ENCODE results near the gene CEMP1. TPM values are rescaled to one million over a fixed set of nuclear protein-coding genes. Genes with fewer than 3 reads are reported as not detected.
A peak's percentile ranks its signal among the peaks of the same experiment; 100 is the strongest.

The CEMP1 gene
- total and polyA plus RNA-seq, 10 of the 15 experiments (the other 5 are each of a cell fraction or from before 2014, with no cell fraction given) = 0.05 to 8.2 (median 1.5) TPM; not detected in 5

DNA sequence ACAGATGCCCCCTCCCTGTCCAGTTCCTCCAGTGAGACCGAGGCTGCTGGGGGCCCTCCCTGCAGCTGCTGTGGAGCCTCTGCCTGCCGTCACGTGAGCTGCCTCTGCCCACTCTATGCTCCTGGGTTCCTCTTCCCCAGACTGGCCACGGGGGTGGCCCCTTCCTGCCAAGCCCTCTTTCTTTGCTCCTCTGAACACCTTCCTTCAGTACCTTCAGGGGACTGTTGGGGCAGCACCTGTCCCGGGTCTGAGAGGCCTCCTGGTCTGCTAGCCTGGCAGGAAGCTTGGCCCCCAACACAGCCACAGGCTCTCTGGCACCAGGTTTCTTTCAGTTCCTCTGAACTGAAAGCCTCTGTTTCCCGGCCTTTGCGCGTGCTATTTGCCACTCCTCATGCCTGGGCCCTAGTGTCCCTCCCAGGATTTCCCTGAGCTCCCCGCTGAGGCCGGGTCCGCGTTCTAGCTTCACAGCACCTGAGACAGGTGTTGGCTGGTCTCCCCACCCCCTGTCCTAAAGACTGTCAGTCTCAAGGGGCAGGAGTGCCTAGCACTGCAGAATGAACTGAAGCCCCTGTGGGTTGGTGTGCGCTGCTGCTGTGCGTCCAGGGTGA is 24.1 kb downstream of the CEMP1 start (continued):
- TF ChIP-seq, protein P1, sequence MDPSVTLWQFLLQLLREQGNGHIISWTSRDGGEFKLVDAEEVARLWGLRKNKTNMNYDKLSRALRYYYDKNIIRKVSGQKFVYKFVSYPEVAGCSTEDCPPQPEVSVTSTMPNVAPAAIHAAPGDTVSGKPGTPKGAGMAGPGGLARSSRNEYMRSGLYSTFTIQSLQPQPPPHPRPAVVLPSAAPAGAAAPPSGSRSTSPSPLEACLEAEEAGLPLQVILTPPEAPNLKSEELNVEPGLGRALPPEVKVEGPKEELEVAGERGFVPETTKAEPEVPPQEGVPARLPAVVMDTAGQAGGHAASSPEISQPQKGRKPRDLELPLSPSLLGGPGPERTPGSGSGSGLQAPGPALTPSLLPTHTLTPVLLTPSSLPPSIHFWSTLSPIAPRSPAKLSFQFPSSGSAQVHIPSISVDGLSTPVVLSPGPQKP (IDR thresholded peaks at IDR 0.05; ENCODE audit: low read depth, low read length) = no peak
- TF ChIP-seq, protein P2, sequence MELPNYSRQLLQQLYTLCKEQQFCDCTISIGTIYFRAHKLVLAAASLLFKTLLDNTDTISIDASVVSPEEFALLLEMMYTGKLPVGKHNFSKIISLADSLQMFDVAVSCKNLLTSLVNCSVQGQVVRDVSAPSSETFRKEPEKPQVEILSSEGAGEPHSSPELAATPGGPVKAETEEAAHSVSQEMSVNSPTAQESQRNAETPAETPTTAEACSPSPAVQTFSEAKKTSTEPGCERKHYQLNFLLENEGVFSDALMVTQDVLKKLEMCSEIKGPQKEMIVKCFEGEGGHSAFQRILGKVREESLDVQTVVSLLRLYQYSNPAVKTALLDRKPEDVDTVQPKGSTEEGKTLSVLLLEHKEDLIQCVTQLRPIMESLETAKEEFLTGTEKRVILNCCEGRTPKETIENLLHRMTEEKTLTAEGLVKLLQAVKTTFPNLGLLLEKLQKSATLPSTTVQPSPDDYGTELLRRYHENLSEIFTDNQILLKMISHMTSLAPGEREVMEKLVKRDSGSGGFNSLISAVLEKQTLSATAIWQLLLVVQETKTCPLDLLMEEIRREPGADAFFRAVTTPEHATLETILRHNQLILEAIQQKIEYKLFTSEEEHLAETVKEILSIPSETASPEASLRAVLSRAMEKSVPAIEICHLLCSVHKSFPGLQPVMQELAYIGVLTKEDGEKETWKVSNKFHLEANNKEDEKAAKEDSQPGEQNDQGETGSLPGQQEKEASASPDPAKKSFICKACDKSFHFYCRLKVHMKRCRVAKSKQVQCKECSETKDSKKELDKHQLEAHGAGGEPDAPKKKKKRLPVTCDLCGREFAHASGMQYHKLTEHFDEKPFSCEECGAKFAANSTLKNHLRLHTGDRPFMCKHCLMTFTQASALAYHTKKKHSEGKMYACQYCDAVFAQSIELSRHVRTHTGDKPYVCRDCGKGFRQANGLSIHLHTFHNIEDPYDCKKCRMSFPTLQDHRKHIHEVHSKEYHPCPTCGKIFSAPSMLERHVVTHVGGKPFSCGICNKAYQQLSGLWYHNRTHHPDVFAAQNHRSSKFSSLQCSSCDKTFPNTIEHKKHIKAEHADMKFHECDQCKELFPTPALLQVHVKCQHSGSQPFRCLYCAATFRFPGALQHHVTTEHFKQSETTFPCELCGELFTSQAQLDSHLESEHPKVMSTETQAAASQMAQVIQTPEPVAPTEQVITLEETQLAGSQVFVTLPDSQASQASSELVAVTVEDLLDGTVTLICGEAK (IDR thresholded peaks at IDR 0.05; ENCODE audit: borderline replicate concordance) = 0 out of 2 replicates have a peak, but pooled peaks have one; percentile 2
- TF ChIP-seq STAT1 (conservative IDR thresholded peaks at IDR 0.05) (no peak), RUNX3 (IDR thresholded peaks at IDR 0.05; ENCODE audit: low read length) (no peak; the same call in 1 of the 2 replicates), FOXK2 (IDR thresholded peaks at IDR 0.05) (no peak), RAD51 (IDR thresholded peaks at IDR 0.05) (peak; percentile 92), HDAC2 (IDR thresholded peaks at IDR 0.05) (no peak), MTA2 (IDR thresholded peaks at IDR 0.05; ENCODE audit: low read depth) (no peak), SP1 (IDR thresholded peaks at IDR 0.05; ENCODE audit: low read depth, low read length) (no peak), MXI1 (IDR thresholded peaks at IDR 0.05; ENCODE audit: low read depth, low read length) (peak; percentile 31; the same call in 1 of the 2 replicates), KDM1A (IDR thresholded peaks at IDR 0.05; ENCODE audit: borderline replicate concordance) (no peak), SIX5 (IDR thresholded peaks at IDR 0.05; ENCODE audit: low read depth, low read length, severe bottlenecking) (no peak)
- TF ChIP-seq, protein P3, sequence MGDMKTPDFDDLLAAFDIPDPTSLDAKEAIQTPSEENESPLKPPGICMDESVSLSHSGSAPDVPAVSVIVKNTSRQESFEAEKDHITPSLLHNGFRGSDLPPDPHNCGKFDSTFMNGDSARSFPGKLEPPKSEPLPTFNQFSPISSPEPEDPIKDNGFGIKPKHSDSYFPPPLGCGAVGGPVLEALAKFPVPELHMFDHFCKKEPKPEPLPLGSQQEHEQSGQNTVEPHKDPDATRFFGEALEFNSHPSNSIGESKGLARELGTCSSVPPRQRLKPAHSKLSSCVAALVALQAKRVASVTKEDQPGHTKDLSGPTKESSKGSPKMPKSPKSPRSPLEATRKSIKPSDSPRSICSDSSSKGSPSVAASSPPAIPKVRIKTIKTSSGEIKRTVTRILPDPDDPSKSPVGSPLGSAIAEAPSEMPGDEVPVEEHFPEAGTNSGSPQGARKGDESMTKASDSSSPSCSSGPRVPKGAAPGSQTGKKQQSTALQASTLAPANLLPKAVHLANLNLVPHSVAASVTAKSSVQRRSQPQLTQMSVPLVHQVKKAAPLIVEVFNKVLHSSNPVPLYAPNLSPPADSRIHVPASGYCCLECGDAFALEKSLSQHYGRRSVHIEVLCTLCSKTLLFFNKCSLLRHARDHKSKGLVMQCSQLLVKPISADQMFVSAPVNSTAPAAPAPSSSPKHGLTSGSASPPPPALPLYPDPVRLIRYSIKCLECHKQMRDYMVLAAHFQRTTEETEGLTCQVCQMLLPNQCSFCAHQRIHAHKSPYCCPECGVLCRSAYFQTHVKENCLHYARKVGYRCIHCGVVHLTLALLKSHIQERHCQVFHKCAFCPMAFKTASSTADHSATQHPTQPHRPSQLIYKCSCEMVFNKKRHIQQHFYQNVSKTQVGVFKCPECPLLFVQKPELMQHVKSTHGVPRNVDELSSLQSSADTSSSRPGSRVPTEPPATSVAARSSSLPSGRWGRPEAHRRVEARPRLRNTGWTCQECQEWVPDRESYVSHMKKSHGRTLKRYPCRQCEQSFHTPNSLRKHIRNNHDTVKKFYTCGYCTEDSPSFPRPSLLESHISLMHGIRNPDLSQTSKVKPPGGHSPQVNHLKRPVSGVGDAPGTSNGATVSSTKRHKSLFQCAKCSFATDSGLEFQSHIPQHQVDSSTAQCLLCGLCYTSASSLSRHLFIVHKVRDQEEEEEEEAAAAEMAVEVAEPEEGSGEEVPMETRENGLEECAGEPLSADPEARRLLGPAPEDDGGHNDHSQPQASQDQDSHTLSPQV (IDR thresholded peaks at IDR 0.05) = no peak
- TF ChIP-seq, protein P4, sequence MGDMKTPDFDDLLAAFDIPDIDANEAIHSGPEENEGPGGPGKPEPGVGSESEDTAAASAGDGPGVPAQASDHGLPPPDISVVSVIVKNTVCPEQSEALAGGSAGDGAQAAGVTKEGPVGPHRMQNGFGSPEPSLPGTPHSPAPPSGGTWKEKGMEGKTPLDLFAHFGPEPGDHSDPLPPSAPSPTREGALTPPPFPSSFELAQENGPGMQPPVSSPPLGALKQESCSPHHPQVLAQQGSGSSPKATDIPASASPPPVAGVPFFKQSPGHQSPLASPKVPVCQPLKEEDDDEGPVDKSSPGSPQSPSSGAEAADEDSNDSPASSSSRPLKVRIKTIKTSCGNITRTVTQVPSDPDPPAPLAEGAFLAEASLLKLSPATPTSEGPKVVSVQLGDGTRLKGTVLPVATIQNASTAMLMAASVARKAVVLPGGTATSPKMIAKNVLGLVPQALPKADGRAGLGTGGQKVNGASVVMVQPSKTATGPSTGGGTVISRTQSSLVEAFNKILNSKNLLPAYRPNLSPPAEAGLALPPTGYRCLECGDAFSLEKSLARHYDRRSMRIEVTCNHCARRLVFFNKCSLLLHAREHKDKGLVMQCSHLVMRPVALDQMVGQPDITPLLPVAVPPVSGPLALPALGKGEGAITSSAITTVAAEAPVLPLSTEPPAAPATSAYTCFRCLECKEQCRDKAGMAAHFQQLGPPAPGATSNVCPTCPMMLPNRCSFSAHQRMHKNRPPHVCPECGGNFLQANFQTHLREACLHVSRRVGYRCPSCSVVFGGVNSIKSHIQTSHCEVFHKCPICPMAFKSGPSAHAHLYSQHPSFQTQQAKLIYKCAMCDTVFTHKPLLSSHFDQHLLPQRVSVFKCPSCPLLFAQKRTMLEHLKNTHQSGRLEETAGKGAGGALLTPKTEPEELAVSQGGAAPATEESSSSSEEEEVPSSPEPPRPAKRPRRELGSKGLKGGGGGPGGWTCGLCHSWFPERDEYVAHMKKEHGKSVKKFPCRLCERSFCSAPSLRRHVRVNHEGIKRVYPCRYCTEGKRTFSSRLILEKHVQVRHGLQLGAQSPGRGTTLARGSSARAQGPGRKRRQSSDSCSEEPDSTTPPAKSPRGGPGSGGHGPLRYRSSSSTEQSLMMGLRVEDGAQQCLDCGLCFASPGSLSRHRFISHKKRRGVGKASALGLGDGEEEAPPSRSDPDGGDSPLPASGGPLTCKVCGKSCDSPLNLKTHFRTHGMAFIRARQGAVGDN (IDR thresholded peaks at IDR 0.05) = peak; percentile 64
- TF ChIP-seq, protein P5, sequence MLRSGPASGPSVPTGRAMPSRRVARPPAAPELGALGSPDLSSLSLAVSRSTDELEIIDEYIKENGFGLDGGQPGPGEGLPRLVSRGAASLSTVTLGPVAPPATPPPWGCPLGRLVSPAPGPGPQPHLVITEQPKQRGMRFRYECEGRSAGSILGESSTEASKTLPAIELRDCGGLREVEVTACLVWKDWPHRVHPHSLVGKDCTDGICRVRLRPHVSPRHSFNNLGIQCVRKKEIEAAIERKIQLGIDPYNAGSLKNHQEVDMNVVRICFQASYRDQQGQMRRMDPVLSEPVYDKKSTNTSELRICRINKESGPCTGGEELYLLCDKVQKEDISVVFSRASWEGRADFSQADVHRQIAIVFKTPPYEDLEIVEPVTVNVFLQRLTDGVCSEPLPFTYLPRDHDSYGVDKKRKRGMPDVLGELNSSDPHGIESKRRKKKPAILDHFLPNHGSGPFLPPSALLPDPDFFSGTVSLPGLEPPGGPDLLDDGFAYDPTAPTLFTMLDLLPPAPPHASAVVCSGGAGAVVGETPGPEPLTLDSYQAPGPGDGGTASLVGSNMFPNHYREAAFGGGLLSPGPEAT (IDR thresholded peaks at IDR 0.05; ENCODE audit: low read depth) = peak; percentile 53
